ENCODE measurements around the gene TRMT11. TPM values are rescaled to one million over a fixed set of nuclear protein-coding genes. Genes with fewer than 3 reads are reported as not detected.

The TRMT11 gene
- total and polyA plus RNA-seq, 10 of the 15 experiments (the other 5 are each of a cell fraction or from before 2014, with no cell fraction given): 34.0 to 81.1 (median 43.7) TPM

DNA sequence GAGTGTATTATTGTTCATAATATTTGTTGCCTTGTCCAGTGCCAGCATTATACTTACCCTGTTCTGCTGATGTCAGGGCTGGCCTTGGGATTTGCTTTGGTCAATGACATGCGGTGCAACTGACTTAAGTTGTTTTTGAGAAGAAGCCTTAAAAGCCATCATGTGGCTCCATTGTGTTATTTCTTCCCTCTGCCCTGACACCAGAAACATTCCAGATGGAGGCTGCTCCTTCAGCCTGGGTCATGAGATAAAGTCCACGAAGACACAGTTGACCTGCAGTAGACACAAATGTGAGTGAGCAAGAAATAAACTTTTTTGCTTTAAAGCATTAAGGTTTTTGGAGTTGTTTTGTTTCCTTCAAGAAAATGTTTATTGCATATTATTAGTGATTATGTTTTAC is 37.3 kb upstream of the TRMT11 start:
- RAD21 ChIA-PET (ENCODE audit: unreplicated experiment): no interaction called here
- WGBS (ENCODE audit: insufficient coverage, insufficient replicate concordance, low lambda C conversion rate, missing lambda C conversion rate): 71% methylated on average over 2 of the region's 2 CpGs
- in situ Hi-C loops (cut with MboI) (no loop called here), intact Hi-C loops (cut with micrococcal nuclease; ENCODE audit: unreplicated experiment) (no loop called here)
- TF ChIP-seq CTCF (IDR thresholded peaks at IDR 0.05 in 2 of 3, conservative IDR thresholded peaks at IDR 0.05 in 1 of 3; ENCODE audit: control insufficient read depth in 2 of 3, extremely low read depth in 1 of 3, insufficient read depth in 1 of 3, low read depth in 3 of 3, low read length in 3 of 3) (no peak), RELA (IDR thresholded peaks at IDR 0.05; ENCODE audit: borderline replicate concordance, partially characterized antibody) (no peak), TCF7 (IDR thresholded peaks at IDR 0.05; ENCODE audit: borderline replicate concordance) (no peak), SMAD1 (IDR thresholded peaks at IDR 0.05; ENCODE audit: low read depth, partially characterized antibody) (no peak), STAT1 (conservative IDR thresholded peaks at IDR 0.05) (no peak), SMAD5 (IDR thresholded peaks at IDR 0.05; ENCODE audit: low read depth) (no peak), JUNB (IDR thresholded peaks at IDR 0.05) (no peak), SUZ12 (IDR thresholded peaks at IDR 0.05; ENCODE audit: unreplicated experiment) (no peak), USF1 (IDR thresholded peaks at IDR 0.05; ENCODE audit: borderline replicate concordance, extremely low read length, insufficient read depth, low read depth, low read length) (no peak), ETV6 (conservative IDR thresholded peaks at IDR 0.05 in 1 of 2, IDR thresholded peaks at IDR 0.05 in 1 of 2; ENCODE audit: borderline replicate concordance in 1 of 2, low read depth in 1 of 2) (no peak), ZSCAN29 (IDR thresholded peaks at IDR 0.05) (no peak)
- TF ChIP-seq, protein P1, sequence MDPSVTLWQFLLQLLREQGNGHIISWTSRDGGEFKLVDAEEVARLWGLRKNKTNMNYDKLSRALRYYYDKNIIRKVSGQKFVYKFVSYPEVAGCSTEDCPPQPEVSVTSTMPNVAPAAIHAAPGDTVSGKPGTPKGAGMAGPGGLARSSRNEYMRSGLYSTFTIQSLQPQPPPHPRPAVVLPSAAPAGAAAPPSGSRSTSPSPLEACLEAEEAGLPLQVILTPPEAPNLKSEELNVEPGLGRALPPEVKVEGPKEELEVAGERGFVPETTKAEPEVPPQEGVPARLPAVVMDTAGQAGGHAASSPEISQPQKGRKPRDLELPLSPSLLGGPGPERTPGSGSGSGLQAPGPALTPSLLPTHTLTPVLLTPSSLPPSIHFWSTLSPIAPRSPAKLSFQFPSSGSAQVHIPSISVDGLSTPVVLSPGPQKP (IDR thresholded peaks at IDR 0.05; ENCODE audit: low read depth, low read length): no peak
- Histone ChIP-seq H3K36me3 (ENCODE audit: control insufficient read depth in 2 of 2, insufficient read depth in 2 of 2, low read length in 1 of 2) (no peaks in the 10 kb centered on the region), H4K20me1 (ENCODE audit: control insufficient read depth, insufficient read depth) (no peaks in the 10 kb centered on the region), H3K79me2 (ENCODE audit: control insufficient read depth, insufficient read depth, low read length) (no peaks in the 10 kb centered on the region), H3K4me3 (no peak overlapping the region), H3K27ac (ENCODE audit: control insufficient read depth, insufficient read depth) (no peak overlapping the region), H3K27me3 (replicated peaks in 1 of 2; ENCODE audit: control insufficient read depth in 2 of 2, insufficient read depth in 2 of 2, low read length in 1 of 2) (no peaks in the 10 kb centered on the region), H3K4me1 (ENCODE audit: control insufficient read depth, insufficient read depth, low read length) (no peaks in the 10 kb centered on the region), H3K9me3 (replicated peaks; ENCODE audit: control insufficient read depth, insufficient read depth, low read length) (no peaks in the 10 kb centered on the region), H3K4me2 (ENCODE audit: control insufficient read depth, insufficient read depth) (no peak overlapping the region), H2AFZ (ENCODE audit: control insufficient read depth, low read depth, low read length) (no peak overlapping the region), H3K9ac (ENCODE audit: control insufficient read depth, insufficient read depth, low read length) (no peak overlapping the region)
- CTCF ChIA-PET: interaction anchor here (1.2 to 1.6 kb wide), 3 partner anchors 8 to 59 kb away, joined by 3 to 8 read pairs (median 3); no protein-coding TSS in a partner anchor
- no peak for DNase-seq (ENCODE audit: low read depth, low spot score)
- SMC1A ChIA-PET (ENCODE audit: uncharacterized antibody, unreplicated experiment): interaction anchor here (1.0 to 1.5 kb wide), 2 partner anchors 9 to 11 kb away, joined by 3 to 5 read pairs; no protein-coding TSS in a partner anchor
- BruUV-seq (replicated peaks): no TSS peak
- ATAC-seq: no peak
- POLR2A ChIA-PET: no interaction called here
- no peak for FAIRE-seq
